GM19324 (cell line): Measurements from ENCODE around the gene LARP6.
"Not testable (repeated sequence)": the region's sequence is repeated elsewhere in the genome, so short reads cannot be mapped to it uniquely, and the experiment has no call there.

Experiments
- ATAC-seq: cut with Tn5 transposase; IDR thresholded peaks from one replicate; pipeline ENCODE4 v1.9.1; 2021; ENCODE audit warnings: mild to moderate bottlenecking, moderate library complexity; ENCODE audit not compliant: unreplicated experiment, low FRiP score

Gene LARP6

GRCh38 chr15:70831094-70831911 lies 22.7 kb downstream of the LARP6 start:
- no peak for ATAC-seq

GRCh38 chr15:70830615-70831014 lies 23.3 kb downstream of the LARP6 start:
- no peak for ATAC-seq

- no peak for ATAC-seq
Measured at GRCh38 chr15:70829371-70830166, 24.4 kb downstream of the LARP6 start.

GRCh38 chr15:70827721-70828120 lies 26.2 kb downstream of the LARP6 start:
- no peak for ATAC-seq

GRCh38 chr15:70826634-70827033 lies 27.3 kb downstream of the LARP6 start:
- no peak for ATAC-seq

- no peak for ATAC-seq
Measured at GRCh38 chr15:70825841-70826240, 28.1 kb downstream of the LARP6 start.

GRCh38 chr15:70823196-70823595 lies 30.8 kb downstream of the LARP6 start:
- no peak for ATAC-seq

- ATAC-seq = no peak
Measured at GRCh38 chr15:70820214-70820613, 33.7 kb downstream of the LARP6 start.

- no peak for ATAC-seq
Measured at GRCh38 chr15:70818580-70818979, 35.4 kb downstream of the LARP6 start.

- ATAC-seq = no peak
Measured at GRCh38 chr15:70817266-70817665, 36.7 kb downstream of the LARP6 start.

GRCh38 chr15:70815604-70816003 lies 38.4 kb downstream of the LARP6 start:
- no peak for ATAC-seq

GRCh38 chr15:70815011-70815410 lies 38.9 kb downstream of the LARP6 start:
- not testable (repeated sequence) for ATAC-seq

GRCh38 chr15:70812827-70813364 lies 41.1 kb downstream of the LARP6 start:
- ATAC-seq = no peak

GRCh38 chr15:70810916-70811578 lies 42.9 kb downstream of the LARP6 start:
- ATAC-seq = no peak

GRCh38 chr15:70806992-70807712 lies 46.8 kb downstream of the LARP6 start:
- ATAC-seq = no peak

GRCh38 chr15:70804388-70804787 lies 49.6 kb downstream of the LARP6 start:
- ATAC-seq = not testable (repeated sequence)

- no peak for ATAC-seq
Measured at GRCh38 chr15:70802629-70803028, 51.3 kb downstream of the LARP6 start.

GRCh38 chr15:70801109-70801508 lies 52.8 kb downstream of the LARP6 start:
- no peak for ATAC-seq

GRCh38 chr15:70799667-70800450 lies 54.1 kb downstream of the LARP6 start:
- ATAC-seq = no peak
